ENCODE measurements around the gene MAP3K10.

The MAP3K10 gene

DNA sequence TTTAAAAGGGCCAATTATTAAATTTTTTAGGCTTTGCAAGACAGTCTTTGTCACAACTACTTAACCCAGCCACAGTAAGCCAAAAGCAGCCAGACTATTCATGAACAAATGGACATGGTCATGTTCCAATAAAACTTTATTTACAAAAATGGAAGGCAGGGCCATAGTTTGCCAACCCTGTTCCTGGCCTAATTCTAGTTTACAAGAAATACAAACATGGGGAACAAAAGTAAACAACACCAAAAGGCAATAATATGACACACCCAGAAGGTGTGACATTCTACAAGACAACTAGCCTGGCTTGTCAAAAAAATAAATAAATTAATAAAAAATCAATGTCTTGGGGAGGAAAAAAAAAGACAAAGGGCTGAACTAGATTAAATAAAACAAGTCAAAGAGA lies 60.0 kb downstream of the MAP3K10 start:
- DNase-seq, result no peak

DNA sequence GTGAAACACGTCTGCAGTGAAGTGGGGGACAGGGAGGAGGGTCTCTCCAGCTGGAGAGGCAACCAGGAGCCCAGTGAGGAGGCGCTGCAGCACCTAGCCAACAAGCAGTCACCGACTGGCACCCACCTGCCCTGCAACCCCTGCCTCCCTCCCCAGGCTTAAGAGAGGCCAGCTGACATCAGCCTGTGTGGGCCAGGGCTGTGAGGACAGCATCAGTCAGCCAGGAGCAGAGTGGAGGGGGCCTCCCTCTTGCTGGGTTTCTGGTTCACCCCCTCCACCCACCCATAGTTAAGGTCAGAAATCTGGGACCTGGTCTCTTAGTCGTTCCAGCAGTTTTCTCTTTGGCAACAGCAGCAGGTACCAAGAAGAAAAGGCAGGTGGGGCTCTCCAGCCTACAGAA lies 60.8 kb downstream of the MAP3K10 start:
- no peak for DNase-seq

DNA sequence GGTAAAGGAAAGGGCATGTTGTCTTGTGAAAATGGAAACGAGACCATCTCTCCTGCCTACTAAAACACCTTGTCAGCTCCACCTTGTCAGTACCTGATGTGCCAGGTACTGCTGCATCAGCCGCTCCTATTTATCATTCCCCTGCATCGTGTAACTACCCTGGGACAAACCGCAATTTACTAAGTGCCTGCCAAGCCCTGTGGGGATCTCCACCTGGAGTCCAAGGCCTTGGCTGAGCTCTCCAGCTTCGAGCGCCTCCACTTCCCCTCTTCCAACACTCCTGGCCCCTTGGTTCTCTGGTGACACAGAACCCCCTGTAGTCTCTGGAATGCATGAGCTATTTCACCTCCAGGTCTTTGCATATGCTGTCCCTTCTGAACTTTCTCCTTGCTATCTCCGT lies 61.2 kb downstream of the MAP3K10 start:
- DNase-seq, result no peak

DNA sequence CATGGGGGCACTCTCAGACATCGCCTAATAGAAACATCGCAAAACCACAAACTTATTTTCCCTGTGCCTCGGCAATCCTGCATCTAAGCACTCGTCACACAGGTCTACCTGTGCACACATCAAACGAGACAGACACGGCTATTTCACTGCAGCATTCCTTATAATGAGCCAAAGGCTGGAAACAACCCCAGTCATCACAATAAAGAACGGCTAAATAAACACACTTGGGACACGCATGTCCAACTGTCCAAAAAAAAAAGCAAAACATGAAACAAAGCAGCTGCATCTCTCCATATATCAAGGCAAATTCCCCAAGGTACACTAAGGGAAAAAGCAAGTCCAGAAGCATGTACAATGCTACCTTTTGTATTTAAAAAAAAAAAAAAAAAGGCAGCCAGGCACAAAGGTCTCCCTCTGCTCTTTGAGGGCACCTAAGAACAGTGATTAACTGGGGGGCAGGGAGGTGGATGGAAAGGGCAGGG lies 62.4 kb downstream of the MAP3K10 start:
- DNase-seq, result no peak

DNA sequence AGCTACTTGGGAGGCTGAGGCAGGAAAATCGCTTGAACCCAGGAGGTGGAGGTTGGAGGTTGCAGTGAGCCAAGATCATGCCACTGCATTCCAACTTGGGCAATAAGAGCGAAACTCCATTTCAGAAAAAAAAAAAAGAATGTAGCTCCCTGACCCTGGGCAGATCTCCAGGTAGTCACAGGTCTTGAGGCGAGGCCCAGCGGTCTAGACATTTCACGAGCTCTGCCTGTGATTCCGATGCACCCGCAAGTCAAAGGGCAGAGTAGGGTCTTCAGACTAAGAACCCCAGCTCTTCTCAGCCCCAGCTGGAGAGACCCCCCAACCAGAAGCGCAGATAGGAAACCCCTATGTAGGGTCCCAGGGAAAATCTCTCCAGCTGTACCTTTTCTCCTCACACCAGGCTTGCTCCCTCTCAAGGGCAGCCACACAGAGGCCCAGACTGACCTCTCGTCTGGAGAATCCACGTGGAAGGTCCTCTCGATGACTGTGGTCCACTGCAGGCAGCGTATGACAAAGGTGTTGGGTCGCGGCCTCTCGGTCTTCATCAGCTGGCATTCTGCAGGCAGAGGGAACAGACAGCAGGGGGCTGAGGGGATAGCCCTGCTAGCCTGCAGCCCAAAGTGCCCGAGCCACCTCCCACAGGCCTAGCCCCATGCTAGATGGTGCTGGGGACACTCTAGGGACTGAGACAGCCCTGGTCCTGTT lies 63.6 kb downstream of the MAP3K10 start:
- DNase-seq, result no peak

DNA sequence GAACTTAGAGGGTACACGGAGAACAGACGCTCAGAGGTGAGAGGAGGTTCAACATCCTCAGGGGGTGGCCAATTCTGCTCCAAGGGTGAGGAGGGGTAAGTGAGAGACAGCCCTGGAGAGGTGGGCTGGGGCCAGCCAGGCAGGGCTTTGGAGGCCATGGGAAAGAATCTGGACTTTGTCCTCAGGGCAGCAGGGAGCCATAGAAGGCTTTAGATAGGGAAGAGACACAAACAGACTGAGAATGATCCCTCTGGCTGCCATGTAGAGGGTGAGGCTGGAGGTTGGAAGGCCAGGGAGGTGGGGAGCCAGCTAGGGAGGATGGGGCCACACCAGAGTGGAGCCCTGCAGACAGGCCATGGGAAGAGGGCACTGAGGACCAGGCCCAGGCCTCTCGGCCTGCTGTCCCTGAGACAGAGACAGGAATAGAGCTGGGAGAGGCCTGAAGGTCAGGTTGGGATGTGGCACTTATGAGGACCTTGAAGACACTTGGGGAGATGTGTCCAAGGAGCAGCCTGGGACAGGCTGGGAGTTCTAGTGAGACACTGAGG lies 64.5 kb downstream of the MAP3K10 start:
- no peak for DNase-seq

DNA sequence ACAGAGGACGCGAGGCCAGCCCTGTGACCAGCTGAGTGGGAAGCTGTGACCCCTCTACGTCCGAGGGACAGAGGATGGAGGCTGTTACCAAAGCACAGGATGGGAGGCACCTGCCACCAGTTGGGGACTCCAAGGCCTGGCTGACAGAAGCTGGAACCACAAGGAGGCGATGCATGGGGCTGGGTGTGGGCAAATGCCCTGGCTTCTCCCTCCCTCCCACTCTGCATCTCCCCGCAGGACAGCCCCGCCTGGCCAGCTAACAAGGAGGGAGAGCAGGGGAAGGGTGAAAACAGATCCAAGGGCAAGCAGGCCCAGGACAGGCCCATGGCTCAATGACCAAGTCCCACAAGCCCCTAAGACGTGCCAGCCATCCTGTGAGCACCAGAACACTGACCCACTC lies 65.3 kb downstream of the MAP3K10 start:
- DNase-seq, result no peak

DNA sequence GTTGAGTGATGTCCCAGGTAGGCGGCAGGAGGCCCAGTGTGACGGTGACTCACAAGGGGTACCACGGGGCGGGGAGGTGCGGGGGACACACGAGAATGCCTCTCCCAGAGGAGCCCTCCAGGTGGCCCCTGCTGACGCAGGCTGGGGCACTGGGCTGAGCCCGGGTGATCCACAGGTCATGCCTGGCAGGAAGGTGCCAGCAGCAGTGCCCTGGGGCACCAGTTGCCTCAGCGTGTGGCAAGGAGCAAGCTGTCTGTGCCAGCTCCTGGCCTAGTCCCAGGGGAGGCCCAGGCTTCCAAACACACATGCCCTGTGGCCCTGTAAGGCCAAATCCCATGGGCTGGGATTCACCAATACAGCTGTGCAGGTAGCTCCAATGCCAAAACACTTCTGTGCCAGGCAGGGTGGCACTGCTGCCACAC lies 65.9 kb downstream of the MAP3K10 start:
- no peak for DNase-seq

DNA sequence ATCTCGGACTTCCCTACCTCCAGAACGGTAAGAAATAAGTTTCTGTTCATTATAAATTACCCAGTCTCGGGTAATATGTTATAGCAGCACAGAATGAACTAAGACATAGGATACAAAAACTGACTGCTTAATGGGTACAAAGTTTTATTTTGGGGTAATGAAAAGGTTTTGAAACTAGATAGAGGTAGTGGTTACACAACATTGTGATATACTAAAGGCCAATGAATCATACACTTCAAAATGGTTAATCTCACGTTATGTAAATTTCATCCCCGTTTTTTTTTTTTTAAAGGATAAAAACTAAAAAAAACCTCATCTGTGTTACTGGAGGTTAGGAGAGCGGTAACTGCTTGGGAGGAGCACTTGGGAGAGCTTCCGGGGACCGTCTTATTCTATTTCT lies 70.4 kb downstream of the MAP3K10 start:
- no peak for DNase-seq

DNA sequence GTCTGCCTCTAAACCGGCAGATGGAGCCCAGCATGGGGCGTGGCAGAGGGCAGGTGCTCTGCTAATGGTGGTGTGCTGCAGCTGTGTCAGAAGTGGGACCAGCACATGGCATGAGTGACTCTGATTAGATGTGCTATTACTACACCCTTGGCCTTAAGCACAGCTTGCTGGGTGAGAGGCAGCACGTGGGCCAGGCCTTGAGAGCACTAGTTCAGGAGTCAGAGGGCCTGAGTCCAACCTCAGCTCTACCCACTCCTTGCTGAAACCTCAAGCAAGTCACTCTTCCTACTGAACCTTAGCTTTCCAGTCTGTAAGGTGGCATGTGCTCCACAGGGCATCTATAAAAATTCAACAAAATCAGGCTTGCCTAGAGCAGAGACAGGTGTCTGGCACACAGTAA lies 71.2 kb downstream of the MAP3K10 start:
- DNase-seq, result no peak

DNA sequence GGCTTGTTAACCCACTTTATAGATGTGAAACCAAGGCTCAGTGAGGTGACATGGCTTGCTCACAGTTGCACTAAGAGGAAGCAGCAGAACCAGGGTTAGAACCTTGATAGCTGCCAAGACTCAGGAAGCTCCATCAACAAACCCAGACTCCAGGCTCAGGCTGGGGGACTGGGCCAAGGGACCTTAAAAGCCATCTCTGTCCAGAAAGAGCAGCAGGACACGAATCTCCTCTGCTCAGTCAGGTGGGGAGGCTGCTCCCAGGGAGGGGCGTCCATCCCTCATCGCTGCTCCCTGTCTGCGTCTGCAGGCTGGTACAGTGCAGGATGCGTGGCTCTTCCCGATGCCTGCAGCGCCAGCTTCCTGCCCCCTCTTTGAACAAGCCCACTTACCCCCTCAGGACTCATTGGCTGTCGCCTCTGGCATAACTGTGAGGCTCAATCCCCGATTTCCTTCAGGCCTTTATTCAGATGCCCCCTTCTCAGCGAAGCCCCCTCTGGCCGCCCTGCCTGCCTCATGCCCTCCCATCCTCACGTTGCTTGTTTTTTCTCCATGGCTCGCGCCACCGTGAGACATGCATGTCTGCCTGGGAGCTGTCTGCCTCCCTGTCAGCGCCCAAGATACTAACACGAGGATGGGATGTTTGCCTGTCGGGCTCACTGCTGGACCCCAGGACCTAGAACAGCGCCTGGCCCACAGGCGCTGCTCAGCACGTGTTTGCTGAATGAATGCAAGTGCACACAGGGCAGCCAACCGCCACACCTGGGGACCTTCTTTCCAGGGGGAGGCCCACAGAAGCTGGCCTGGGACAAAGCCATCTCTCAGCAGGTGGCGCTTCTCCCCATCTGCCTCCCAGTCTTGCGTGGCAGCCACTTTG lies 72.5 kb downstream of the MAP3K10 start:
- DNase-seq, result no peak

DNA sequence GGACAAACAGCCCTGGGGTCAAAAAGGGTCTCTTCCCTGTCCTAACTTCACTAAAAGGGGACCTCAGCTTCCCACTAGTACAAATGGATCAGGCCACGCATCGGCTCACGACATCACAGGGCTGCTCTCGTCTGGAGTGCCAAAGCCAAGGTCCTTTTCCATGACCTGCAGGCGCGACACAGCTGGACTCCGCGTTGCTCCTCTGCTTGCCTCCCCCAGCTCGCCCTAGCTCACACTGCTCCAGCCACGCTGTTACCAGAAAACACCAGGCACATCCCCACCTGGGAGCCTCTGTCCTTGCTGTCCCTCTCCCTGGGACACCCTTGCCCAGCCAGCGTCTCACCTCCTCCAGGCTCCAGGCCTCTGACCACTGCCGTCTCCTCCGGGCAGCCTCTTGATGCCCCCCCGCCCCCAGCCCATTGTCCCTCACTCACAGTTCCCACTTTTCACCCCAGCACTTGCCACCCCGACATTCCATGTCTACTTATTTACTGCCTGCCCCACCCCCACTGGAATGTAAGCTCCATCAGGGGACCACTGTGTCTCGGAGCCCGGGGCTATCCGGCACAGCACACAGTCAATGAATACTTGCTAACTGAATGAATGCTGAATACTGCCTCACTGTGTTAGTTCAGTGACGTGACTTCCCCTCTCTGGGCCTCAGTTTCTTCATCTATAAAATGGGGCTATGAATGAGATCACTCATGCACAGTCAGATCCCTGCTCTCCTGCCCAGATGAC lies 73.3 kb downstream of the MAP3K10 start:
- no peak for DNase-seq
